T-helper 2 cell treated with Interferon-gamma antibody and Interleukin-4, amounts not matched to agents 100 ng/mL and 5 ng/mL, for 36 hours (primary cell): ENCODE data around the gene ANKRD2. TPM values are rescaled to one million over a fixed set of nuclear protein-coding genes. Genes with fewer than 3 reads are reported as not detected.

Source experiments
- intact Hi-C: fragments of 100-400 bp; cut with micrococcal nuclease; formaldehyde crosslinking; loops from one replicate; pipeline ENCODE4 v1.15.1; 2023
- total RNA-seq: library from RNA; stranded (reverse); gene quantifications from 2 replicates; pipeline ENCODE4 v1.2.3, GENCODE V29; 2022

Gene ANKRD2
- total RNA-seq, 1 donor from 2014 or later: 0.36 TPM

DNA sequence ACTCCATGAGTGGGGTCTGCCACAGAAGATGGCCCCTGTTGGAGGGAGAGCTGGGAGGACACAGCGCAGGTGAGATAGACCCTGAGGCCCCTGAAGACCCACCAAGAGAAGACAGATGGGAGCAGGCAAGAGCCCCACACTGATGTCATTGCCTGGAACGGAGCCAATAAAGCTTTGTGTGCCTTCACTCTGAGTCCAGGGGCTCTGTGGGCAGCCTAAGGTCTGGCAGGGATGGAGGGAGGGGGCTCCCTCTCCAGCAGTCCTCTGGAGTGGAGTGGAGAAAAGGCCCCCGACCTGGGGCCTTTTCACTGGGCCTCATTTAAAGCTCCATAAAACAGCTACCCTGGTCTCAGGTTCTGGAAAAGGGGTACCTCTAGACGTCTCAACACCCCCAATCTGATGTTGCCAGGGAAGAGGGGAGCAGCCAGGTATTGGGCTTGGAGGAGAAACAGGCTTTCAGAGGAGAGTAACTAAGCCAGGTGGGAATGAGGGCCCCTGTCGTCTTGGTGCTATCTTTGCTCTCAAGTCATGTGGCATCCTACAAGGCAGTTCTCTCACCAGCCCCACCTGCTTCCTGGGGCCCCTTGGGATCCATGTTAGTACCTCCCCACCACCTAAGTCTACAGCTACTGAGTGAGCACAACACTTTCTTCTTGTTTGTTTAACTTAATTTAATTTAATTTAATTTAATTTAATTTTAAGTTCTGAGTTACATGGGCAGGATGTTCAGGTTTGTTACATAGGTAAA is 18.3 kb downstream of the ANKRD2 start:
- intact Hi-C loops: no loop called here

DNA sequence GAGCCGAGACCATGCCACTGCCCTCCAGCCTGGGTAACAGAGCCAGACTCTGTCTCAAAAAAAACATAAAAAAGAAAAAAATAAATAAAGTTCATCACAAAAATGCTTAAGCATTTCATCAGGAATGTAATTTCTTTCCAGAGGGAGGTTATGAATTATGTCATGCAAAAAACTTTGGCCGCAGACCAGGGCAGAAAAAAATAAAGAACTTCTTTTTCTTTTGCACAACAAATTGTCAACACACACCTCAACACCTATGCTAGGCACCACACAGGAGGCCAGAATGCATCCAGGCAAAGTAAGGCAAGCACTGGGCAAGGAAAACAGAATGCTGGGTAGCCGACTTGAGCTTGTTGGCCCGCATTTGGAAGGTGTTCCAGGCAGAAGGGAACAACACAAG is 20.8 kb downstream of the ANKRD2 start:
- intact Hi-C loops: no loop called here

DNA sequence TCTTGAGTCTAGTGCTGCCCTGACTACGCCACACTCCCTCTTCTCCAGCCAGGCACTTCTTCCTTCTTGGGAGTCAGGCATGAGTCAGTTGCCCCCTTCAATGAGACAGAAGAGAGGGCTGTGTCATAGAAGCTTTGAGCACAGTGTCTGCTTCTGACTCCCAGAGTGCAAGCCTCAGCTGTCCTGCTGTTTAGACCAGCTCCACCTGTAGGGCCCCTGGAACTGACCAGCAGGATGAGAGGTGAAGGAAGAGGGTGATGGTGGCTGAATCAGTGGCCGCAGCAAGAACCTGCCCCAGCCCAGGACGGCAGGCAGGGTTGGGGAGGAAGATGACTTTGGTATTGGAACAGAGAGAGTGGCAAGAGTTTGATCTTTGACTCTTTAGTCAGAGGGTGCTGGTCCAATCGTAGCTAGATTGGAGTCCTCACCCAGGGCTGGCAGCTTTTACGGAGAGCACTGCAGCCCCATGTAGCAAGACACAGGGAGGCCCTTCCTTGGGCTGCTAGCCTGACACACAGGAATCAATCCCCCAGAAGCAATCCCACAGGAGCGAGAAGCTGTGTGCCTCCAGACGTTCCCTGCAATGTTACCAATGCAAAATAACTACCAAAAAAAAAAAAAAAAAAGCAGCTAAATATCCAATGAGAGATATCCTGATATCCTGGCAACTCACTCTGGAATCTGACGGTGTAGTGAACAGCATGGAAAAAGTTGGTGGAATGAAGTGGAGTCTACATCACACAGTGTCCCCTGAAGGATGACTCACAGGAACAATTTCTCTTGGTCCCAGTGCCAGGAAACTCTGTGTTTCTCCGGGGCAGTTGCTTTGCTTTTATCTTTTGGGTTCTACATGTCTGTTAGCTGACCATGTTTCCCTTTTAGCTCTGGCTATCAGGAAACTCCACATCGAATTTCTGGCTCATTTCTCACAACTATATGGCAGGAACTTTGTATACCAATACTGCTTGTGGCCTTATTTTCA is 23.8 kb downstream of the ANKRD2 start:
- intact Hi-C loops: no loop called here

DNA sequence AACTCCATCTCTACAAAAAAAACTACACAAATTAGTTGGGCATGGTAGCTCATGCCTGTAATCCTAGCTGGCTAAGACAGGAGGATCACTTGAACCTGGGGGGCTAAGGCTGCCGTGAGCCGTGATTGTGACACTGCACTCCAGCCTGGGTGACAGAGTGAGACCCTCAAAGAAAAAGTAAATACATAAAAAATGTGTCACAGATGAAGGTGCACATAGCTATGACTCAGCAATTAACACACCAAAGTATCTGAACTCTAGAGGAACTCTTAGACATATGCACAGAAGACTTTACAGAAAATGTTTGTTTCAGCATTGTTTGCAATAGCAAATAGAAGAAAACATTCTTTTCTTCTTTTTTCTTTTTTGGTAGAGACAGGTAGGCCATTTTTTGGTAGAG is 25.2 kb downstream of the ANKRD2 start:
- intact Hi-C loops: no loop called here

DNA sequence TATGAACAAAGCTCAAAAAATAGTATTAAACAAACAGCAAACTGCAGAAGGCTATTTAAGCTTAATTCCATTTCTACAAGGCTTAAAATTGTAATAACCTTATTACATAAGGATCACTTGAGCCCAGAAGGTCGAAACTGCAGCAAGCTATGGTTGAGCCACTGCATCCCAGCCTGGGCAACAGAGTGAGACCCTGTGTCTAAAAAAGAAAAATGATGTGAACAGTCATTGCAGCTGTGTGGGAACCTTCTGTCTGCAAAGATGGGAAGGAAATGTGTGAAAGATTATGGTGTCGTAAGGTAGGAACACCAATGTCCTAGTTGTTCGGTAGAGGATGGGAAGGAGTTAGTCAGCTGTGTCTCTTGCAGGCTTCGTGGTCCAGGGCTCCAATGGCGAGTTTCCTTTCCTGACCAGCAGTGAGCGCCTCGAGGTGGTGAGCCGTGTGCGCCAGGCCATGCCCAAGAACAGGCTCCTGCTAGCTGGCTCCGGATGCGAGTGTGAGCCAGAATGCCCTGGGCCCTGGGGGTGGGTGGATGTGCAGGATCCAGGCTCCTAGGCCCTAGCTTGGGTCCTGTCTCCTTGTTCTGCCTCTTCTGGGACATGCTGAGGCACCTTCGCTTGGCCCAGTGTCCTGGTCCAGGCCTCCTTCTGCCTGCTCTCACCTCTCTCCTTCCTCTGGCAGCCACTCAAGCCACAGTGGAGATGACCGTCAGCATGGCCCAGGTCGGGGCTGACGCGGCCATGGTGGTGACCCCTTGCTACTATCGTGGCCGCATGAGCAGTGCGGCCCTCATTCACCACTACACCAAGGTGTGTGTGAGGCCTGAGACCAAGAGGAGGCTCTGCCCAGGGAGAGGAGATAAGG is 26.1 kb downstream of the ANKRD2 start:
- intact Hi-C loops: no loop called here

DNA sequence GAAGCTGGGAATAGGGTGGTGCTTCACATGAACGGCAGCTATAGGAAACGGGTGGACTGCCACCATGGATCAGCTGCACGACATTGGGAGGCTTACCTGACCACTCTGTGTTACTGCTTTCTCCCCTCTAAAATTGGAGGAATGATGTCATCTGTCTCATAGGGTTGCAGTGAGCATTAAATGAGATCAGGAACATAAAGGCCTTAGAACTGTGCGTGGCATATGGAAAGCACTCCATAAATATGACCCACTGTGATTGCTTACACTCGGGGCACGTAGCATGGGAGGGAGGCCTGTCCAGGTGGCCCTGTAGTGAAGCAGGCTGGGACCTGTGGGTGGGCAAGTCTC is 26.7 kb downstream of the ANKRD2 start:
- intact Hi-C loops: no loop called here

DNA sequence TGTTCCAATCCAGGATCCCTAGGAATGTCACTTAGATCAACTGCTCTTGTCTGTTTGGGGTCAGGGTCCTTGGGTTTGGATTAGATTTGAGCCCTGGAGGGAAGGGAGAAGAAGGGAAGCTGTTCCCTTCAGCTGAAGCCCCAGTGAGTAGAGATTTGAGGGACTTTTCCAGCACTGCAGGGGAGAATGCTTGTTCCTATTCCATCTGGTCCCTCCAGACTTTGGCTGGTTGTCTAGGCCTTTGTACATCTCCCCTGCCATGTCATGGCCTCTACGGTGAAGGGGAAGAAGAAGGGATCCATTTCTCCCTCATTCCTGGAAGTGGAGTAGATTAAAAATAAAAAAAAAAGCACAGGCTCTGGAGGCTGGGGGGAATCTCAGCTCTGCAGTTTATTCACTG is 28.0 kb downstream of the ANKRD2 start:
- intact Hi-C loops: no loop called here

DNA sequence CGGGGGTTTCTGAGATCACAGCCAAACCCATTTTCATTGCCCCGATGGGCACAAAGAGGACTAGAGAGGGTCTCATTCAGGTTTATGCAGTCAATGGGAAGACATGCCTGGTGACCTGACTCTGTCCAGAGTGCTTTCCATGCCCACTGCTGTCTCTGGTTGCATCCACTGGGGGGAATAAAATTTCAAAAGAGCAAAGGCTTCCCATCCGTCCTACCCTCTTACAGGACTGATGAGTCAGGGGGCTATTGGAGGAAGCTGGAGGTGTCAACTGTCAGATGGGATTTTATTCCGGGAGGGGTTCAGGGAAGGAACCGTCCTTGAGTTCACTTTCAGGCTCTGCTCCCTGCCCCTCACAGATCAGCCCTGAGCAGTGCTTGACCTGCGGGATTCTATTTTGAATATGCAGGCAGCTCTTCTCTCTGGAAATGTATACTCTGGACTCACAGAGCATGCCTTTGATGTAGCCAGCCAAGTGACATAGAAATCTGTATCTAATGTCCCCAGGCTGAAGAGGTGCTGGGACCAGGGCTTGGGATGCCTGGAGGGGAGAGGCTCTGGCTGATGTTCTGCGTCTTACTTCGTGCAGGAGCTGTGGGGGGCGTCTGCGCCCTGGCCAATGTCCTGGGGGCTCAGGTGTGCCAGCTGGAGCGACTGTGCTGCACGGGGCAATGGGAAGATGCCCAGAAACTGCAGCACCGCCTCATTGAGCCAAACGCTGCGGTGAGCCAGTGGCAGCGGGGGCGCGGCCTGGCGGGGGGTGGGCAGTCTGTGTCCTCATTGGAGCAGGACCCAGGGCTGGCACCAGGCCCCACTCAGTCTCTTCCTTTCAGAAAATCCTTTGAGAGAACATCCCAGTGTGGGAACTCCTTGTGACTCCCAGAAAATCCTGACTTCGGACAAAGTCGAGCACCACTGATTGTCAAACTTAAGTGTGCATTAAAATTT is 29.0 kb downstream of the ANKRD2 start:
- intact Hi-C loops: no loop called here

DNA sequence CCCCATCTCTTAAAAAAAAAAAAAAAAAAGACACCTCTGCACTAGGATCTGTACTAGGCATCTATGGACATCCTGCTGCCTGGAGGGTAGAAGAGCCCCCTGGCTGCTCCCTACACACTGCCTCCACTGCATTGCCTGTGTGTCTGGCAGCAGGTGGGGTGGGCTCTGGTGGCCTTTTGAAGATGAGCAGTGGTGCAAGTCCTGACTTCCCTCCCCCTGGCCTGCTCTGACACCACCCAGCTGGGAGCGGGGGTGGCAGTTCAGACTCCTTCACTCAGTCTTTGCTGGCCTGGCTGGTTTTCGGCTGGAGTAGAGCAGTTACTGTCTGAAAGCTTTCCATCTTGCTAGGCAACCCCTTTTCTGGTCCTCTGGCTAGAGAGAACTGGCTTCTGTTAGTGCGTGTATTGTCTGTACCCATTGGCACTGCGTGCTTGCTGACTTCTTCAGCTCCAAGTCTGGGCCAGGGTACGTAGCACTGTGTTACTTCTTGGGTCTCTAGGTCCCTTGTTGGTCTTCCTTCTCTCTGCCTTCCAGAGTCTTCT is 34.6 kb downstream of the ANKRD2 start:
- intact Hi-C loops: no loop called here

DNA sequence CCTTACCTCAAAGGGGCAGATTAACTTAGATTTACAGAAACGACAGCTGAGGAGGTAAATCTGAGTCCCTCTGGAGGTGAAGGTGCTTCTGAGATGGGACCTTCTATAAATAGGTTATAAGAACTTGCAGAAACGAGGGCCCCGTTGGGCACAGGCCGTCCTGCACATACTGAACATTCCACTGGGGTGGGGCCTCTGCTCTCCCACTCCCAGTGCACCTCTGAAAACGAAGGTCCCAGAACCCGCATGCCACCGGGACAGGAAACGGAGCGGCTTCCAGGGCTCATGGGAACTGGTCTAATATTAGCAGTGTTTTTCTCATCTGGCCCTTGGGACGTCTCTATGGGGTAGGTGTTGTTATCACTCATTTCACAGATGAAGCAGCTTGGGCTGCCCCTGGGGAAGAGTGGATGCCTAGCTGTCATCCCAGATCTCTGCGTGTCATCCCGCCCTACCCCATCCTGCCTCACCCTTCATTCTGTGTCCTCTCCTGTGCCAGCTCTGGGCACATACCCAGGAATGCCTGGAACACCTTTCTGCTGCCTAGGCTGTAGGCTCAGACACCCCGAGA is 36.5 kb downstream of the ANKRD2 start:
- intact Hi-C loops: no loop called here

DNA sequence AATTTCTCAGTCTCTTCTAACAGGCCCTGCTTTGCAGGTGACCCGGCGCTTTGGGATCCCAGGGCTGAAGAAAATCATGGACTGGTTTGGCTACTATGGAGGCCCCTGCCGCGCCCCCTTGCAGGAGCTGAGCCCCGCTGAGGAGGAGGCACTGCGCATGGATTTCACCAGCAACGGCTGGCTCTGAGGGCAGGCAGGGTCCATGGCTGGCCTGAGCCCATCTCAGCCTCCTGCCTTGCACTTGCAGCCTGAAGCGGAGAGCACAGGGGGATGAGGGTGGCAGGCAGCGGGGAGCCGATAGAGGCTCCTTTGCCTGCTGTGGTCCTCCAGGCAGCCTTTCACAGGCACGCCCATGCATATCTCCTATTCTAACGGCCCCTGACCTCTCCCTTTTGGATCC is 38.9 kb downstream of the ANKRD2 start:
- intact Hi-C loops: no loop called here

DNA sequence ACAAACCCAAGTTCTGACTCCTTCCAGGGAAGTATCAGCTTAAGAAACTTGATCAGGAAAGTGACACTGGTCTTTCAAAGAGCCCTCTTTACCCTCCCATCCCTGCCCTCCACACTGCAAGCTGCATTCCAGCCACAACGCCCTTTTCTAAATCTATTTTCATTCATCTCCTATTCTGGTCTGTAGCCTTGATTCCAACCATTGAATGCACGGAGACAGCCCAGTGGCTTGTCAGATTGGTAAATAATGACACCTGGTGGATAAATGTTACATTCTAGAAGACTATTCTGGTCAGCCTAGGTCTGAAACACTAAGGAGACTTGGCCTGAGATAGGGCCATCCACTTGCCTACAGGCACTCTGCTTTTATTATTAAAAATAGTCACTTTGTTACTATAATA is 39.8 kb downstream of the ANKRD2 start:
- intact Hi-C loops: loop anchor here (1.0 kb wide), 1 partner anchor 40 kb away; the partner anchor contains the start of gene ANKRD2

DNA sequence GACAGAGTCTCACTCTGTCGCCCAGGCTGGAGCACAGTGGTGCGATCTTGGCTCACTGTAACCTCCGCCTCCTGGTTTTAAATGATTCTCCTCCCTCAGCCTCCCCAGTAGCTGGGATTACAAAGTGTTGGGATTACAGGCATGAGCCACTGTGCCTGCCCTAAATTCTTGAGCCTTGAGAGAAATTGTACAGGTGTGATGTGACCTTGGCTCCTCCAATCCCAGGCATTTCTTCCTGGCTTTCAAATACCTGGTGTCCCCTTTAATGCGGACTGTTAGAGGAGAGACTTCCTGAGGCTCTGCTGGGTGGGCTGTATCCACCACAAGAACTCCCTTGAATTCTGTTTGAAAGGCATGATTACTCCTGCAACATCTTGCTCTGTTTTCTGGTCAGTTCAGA is 45.7 kb downstream of the ANKRD2 start:
- intact Hi-C loops: no loop called here

DNA sequence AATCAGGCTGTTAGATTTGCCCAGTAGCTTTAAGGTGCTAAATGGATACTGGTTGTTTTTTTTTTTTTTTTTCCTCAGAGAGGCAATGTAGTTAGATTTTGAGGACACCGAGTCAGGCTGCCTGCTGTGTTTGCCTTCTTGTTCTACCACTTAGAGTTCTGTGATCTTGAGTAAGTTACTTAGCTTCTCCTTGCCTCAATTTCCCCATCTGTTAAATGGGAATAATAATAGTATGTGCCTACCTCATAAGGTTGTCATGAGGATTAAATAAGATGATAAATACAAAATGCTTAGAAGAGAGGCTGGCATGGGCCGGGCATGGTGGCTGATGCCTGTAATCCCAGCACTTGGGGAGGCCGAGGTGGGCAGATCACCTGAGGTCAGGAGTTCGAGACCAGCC is 46.2 kb downstream of the ANKRD2 start:
- intact Hi-C loops: no loop called here

DNA sequence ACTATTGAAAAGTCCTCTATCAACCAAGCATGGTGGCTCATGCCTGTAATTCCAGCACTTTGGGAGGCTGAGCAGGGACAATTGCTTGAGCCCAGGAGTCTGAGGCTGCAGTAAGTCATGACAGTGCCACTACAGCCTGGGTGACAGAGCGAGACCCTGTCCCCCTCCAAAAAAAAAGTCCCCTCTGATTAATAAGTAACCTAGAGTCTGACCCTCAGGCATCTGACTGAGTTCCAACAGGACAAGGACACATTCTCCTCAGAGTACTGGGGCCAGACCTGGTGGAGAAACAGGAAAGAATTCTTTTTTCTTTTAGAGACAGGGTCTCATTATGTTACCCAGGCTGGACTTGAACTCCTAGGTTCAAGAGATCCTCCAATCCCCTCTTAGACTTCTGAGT is 50.7 kb downstream of the ANKRD2 start:
- intact Hi-C loops: no loop called here

DNA sequence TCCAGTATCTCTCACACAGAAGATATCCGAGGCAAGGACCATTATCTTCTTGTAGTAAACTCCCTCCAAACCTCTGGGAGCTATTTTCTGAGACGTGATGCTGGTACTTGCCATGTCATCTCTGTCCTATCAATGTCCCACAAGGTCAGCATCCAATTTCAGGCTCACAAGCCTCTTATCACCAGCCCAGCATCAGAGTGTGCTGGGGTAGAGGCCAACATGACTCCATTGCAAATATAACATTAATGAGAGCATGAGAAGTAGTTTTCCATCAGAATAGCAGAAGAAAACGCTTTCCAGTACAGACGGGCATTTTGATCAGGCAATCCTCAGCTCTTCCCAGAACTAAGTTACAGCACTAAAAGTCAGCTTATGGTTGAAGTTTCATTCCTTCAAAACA is 55.2 kb downstream of the ANKRD2 start:
- intact Hi-C loops: no loop called here

DNA sequence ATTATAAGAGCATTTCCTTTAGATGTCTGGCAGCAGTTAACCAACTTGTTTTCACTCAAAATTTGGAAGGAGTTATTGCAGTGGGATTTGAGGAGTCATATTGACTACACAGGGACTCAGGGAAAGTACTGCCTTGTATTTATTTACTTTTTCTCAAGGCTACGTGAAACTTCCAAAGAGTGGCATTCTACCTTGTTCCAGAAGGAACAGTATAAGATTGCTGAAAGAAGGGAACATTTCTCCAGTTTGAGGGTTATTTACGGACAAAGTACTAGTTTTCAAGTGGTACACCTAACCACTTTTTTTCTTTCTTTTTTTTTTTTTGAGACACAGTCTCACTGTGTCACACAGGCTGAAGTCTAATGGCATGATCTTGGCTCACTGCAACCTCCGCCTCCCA is 55.6 kb downstream of the ANKRD2 start:
- intact Hi-C loops: no loop called here

DNA sequence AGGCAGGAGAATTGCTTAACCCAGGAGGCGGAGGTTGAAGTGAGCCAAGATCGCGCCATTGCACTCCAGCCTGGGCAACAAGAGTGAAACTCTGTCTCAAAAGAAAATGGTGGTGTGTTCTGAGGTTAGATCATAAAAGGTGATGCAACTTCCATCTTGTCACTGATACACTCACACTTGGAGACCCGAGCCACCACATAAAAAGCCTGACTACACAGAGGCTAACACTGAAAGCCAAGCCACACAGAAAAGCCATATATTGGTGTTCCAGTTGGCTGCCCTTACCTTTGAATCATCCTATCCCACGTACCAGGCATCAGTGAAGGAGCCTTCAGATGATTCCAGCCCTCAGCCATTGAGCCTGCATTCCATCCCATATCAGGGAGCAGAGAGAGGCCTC is 56.7 kb downstream of the ANKRD2 start:
- intact Hi-C loops: no loop called here

DNA sequence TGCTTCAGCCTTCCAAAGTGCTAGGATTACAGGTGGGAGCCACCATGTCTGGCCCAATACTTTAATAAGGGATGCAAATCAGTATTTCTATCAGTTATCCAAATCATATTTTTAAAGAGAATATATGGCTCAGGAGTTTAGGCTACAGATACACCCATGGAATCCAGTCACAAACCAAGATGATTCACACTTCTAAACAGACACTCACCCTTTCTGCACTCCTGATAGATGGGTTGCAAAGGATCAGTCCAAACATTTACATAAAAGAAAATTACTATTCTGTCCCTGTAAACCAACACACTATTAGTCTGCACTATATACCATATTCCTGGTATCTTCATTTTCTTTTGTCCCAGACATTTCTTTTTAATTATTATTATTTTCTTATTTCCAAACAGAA is 58.5 kb downstream of the ANKRD2 start:
- intact Hi-C loops: loop anchor here (10.0 kb wide), 1 partner anchor 336 kb away; the partner anchor contains the start of gene ARHGAP19
